ENCODE data around the gene CHST14.

- TF ChIP-seq CTCF (conservative IDR thresholded peaks at IDR 0.05 in 1 of 2, IDR thresholded peaks at IDR 0.05 in 1 of 2; ENCODE audit: low read depth in 1 of 2, low read length in 2 of 2) (no peak), EZH2 (IDR thresholded peaks at IDR 0.05; ENCODE audit: low read length, missing control alignments) (no peak)
Measured at GRCh38 chr15:40510201-40510600, 39.4 kb downstream of the CHST14 start.

Measured in fibroblast of lung (primary cell).